SIG-M5 treated with dmso at 0.1 percent for 504 hours (cell line): ENCODE data around the gene USP47.

ENCODE experiments used
- DNase-seq: peaks from one replicate; lab custom pipeline; 2025; ENCODE audit not compliant: unreplicated experiment; lab: John Stamatoyannopoulos, UW

USP47 gene

GRCh38 chr11:11965656-11966353 is 124.0 kb downstream of the USP47 start:
- no peak for DNase-seq

DNA sequence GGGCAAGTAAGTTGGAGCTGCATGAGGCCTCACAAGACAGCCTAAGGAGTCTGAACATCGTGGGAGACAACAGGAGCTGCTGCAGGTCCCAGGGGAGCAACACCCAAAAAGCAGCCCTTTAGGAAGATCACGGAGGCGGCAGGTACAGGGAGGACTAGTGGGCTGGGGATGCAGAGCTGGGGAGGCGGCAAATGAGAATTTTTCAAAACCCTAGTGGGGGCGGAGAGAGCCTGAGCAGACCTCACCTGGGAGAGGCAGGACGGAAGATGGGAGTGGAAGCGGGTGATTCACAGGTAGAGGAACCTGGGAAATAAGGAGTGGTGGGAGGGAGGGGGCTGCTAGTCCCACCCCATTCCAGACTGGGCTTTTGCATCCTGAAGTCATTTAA is 124.6 kb downstream of the USP47 start:
- DNase-seq: no peak

DNA sequence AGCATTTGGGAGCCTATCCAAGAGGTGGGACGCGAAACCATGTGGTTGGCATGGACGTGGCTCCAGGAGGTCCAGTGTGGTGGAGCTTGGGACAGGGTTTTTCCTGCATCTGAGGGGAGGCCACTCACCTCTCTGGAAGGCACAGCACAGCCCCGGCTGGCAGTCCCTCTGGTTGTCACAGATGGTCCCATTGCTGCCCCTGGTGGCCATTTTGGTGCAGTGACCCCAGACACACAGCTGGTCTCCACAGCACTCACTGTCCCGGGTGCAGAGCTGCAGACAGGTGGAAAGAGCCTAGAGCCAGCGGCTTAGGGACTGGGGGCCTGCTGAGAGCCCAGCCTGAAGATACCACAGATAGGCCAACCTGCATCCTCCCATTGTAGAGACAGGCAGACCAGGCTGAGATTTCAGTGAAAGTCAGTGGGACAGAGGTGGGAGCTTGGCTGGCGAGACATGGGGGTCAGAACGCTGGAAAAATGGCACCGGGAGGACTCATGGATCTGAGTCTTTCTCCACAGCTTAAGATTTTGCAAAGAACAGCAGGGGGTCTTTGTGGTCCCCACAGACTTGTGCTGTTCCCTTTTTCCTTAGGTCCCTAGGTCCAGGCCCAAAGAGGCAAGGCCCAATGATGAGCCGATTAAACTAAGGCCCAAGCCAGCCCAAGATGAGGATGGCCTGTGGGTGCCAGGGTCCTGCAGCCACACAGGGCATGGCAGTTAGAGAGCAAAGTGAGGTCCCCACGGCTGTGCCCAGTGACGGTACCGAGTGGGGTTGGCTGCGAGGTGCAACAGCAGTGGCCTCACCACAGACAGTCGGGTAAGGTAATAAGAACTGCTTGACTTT is 125.3 kb downstream of the USP47 start:
- DNase-seq: peak; percentile 52

GRCh38 chr11:11967669-11968510 is 126.1 kb downstream of the USP47 start:
- DNase-seq: no peak

DNA sequence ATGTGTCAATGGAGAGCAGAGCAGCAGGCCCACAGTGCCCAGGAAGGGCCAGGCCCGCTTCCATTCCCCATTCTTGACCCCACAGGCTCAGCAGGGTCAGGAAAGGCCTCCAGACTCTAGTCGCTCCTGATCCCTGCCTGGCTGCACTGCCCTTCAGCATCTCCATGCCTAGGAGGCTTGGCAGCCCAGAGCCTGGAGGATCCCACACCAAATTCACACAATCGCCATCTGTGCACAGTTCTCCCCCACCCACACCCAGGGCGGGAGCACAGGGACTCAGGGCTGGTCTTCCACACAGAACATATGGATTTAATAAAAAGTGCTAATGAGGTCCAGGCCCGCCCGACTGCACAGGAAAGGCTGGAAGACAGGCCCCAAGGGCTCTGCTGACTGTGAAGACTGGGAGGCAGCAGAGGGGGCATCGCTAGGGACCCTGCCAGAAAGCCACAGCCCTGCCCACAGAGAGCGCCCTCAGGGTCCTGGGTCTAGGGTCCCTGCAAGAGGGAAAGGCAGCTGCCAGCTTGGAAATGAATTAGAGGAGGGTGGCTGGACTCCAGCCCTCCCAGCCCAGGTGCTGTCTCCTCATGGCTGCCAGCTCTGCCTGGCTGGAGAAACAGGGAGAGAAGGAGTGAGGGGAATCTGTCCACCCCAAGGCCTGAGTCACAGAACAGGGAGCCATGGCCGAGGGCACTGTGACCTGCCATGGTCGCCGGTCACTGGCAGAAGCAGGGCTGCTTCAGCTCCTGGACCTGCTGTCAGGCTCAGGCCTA is 126.9 kb downstream of the USP47 start:
- DNase-seq: no peak

DNA sequence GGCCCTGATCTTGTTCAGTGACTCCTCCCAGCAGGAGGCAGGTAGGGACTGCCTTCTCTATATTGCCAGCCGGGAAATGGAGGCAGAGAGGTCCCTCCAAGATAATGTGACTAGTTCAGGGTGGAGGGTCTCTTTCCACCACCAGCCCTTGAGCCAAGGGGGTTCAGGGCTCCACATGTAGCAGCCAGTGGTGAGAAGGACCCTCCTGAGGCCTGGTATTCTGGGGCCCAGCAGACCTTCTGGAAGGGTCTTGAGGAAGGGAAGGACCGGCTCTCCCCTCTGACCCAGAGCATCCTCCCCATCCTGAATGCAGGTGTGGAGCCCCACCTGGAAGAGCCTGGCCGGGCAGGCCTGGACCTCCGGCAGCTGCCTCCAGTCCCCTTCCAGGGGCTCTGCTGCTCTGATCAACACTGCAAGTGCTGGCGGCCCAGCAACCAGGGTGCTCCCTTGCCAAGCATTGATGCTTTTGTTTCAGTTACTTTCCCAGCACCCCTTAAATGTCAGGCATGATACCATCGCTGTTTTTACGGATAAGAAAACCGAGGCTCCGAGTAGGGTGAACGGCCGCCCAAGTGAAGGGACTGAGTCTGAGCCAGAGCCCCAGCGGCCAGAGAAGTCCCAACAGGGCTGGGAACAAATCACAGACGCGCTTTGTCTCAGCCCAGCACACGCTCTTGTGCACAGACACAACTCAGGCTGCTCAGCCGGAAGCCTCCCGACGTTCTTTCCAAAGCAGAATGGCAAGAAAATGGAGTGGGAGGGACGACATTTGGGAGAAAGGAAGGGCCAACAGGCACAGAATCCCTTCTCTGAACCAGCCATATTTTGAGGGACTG is 127.8 kb downstream of the USP47 start:
- no peak for DNase-seq

DNA sequence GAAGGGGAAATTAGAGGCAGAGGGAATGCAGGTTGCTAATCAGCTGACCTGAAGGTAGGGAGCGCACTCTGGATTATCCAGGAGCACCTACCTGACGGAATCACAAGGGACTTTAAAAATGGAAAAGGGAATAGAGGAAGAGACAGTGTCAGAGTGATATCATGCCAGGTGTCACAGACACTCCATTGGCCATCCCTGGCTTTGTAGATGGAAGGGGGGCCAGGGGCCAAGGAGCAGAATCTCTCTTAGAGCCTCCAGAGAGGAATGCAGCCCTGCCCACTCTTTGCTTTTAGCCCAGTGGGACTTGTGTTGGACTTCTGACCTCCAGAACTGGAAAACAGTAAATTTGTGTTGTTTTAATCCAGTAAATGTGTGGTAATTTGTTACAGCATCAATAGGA is 128.8 kb downstream of the USP47 start:
- DNase-seq: no peak

- no peak for DNase-seq
Observed at GRCh38 chr11:11971906-11972547, 130.3 kb downstream of the USP47 start.

DNA sequence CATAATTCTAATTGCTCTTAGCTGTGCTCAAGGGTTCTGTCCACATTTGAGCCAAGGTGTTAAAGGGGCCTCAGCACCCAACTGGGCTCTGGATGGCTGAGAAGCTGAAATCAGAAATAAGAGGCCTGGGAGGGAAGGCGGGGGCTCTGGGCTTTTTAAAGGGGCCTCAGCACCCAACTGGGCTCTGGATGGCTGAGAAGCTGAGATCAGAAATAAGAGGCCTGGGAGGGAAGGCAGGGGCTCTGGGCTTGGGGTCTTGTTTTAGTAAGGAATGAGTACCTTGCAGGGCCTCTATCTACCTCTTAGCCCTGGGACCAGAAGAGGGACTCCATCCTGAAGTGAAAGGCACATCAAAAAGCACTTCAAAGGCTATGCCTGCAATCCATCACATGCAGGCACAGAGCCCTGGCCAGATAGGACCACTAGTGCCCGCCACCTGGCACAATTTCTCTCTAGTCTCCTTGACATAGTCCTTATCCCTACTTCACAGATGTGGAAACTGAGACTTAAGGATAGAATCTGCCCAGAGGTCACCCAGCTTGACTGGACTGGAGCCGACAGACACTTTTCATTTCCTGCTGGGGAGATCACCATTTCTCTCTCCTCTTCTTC is 131.1 kb downstream of the USP47 start:
- DNase-seq: no peak

- no peak for DNase-seq
Observed at GRCh38 chr11:11973361-11973800, 131.6 kb downstream of the USP47 start.

- no peak for DNase-seq
Observed at GRCh38 chr11:11973866-11974265, 132.1 kb downstream of the USP47 start.

GRCh38 chr11:11975201-11976092 is 133.7 kb downstream of the USP47 start:
- no peak for DNase-seq

DNA sequence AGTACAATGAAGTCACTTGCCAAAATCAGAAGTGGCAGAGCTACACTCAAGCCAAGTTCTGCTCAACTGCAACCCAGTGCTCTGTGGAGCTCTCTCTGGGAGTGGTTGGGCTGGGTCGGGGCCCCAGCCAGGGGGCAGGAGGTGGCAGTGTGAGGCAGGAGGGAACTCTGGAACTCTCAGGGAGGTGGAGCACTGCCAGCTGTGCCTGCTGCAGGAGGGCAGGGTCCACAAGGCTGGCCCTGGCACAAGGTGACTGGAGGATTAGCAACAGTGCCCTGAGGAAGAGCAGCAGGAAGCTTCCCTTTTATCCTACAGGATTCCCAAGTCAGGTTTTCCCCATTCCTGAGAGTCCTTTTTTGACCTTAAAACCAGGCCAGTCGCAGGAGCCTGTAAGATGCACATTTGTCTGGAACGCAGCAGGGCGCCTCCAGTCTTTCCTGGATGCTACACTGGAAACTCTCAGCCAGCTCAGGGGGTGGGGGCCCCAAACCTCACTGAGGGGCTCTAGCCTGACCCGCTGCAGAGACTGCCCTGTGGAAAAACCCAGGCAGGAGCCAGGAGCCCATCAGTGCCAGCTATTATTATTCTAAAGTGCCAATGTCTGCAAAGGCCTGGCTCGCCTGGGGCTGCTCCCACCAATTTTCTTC is 134.8 kb downstream of the USP47 start:
- no peak for DNase-seq

GRCh38 chr11:11977206-11977938 is 135.6 kb downstream of the USP47 start:
- no peak for DNase-seq

GRCh38 chr11:11978098-11978637 is 136.4 kb downstream of the USP47 start:
- DNase-seq: no peak

DNA sequence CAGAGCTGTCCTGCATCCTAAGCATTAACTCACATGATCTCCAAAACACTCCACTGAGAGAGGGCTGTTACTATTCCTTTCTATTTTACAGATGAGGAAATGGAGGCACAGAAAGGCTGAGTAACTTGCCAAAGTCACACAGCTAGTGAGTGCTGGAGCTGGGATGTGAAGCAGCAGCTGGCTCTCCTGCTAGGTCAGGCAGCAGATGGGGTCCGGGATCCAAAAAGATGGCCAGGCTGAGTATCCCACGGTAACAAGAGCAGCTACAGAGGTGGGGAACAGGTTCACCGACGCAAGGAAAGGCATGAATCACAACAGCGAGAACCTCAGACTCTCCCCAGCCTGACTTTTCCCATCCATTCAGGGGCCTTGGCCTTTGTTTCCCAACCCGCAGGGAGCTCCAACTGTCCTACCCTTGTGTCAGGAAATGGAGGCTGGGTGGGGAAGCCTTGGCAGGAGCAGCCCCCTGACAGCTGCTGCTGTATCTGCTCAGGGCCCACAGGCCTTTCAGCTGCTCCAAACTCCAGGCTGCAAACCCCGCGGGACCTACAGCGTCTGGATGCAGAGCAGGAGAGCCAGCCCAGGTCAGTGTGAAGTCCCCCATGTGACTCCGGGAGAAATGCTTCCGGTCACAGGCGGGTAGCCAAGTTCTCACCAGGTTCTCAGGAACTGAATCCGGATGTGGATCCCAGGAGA is 137.2 kb downstream of the USP47 start:
- DNase-seq: no peak
